ENCODE data around the gene CCDC134. TPM values are rescaled to one million over a fixed set of nuclear protein-coding genes. Genes with fewer than 3 reads are reported as not detected.

The CCDC134 gene
- total and polyA plus RNA-seq, 2 of the 13 experiments (the other 11 are each of a cell fraction or from before 2014, with no cell fraction given): 4.8 to 17.4 TPM

DNA sequence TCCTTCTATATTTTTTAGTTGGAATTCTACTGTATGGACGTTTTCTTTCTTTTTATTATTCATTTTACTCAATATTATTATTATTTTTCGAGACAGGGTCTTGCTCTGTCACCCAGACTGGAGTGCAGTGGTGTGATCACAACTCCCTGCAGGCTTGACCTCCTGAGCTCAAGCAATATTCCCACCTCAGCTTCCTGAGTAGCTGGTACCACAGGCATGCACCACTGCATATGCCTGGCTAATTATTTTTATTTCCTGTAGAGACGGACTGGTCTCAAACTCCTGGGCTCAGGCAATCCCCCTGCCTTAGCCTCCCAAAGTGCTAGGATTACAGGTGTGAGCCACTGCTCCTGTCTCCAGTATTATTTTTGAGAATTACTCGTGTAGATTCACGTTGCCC is 34.0 kb upstream of the CCDC134 start:
- CTCF ChIA-PET (ENCODE audit: low intra/inter-chr PET ratio, low total read pairs): no interaction called here
- POLR2A ChIA-PET: no interaction called here
- in situ Hi-C loops (cut with HindIII; ENCODE audit: extremely low pct_ligation_motif_present, low pct_unique_long_range_greater_than_20kb): no loop called here
- Histone ChIP-seq H3K36me3 (replicated peaks in 1 of 2; ENCODE audit: control insufficient read depth in 1 of 2, insufficient read depth in 2 of 2, low read length in 2 of 2) (no peaks in the 10 kb centered on the region), H3K27ac (ENCODE audit: extremely low read length, insufficient read depth, low read length) (no peak overlapping the region), H3K9ac (ENCODE audit: insufficient read depth, low read depth, low read length) (no peak overlapping the region), H3K27me3 (ENCODE audit: control insufficient read depth in 1 of 2, insufficient read depth in 2 of 2, low read length in 2 of 2) (peaks cover 1 to 8% of the 10 kb centered on the region in 2 experiments; a peak in 2 of 5 replicates), H3K4me1 (ENCODE audit: insufficient read depth, low read length) (no peaks in the 10 kb centered on the region), H3K79me2 (ENCODE audit: insufficient read depth, low read length) (no peaks in the 10 kb centered on the region), H3K9me3 (ENCODE audit: low read length) (no peaks in the 10 kb centered on the region), H3K4me3 (replicated peaks in 1 of 3; ENCODE audit: insufficient read depth in 1 of 3, low read depth in 2 of 3, low read length in 3 of 3) (no peak overlapping the region), H4K20me1 (ENCODE audit: insufficient read depth, low read length) (no peaks in the 10 kb centered on the region), H2AFZ (ENCODE audit: low read length) (no peak overlapping the region), H3K4me2 (ENCODE audit: low read depth, low read length) (no peak overlapping the region)
- no TSS peak for BruUV-seq (replicated peaks)
- no peak for FAIRE-seq
- TF ChIP-seq HIVEP1 (CRISPR knock-in tag; IDR thresholded peaks at IDR 0.05) (no peak), ZNF597 (CRISPR knock-in tag; IDR thresholded peaks at IDR 0.05) (no peak), ZC3H4 (CRISPR knock-in tag; IDR thresholded peaks at IDR 0.05; ENCODE audit: borderline replicate concordance) (no peak), NFKB2 (CRISPR knock-in tag; IDR thresholded peaks at IDR 0.05; ENCODE audit: borderline replicate concordance) (no peak), ZNF460 (CRISPR knock-in tag; IDR thresholded peaks at IDR 0.05; ENCODE audit: borderline replicate concordance) (no peak), GTF3A (CRISPR knock-in tag; conservative IDR thresholded peaks at IDR 0.05) (no peak), GABPA (IDR thresholded peaks at IDR 0.05; ENCODE audit: low read depth, low read length) (no peak), GABPA (CRISPR knock-in tag; IDR thresholded peaks at IDR 0.05; ENCODE audit: low read depth) (no peak), ELF4 (CRISPR knock-in tag; IDR thresholded peaks at IDR 0.05; ENCODE audit: borderline replicate concordance) (no peak)
- no peak for DNase-seq (ENCODE audit: low spot score)
- no peak for ATAC-seq
- intact Hi-C loops (cut with micrococcal nuclease; ENCODE audit: unreplicated experiment): no loop called here
- WGBS (ENCODE audit: low lambda C conversion rate): 12% methylated on average over 5 of the region's 5 CpGs

DNA sequence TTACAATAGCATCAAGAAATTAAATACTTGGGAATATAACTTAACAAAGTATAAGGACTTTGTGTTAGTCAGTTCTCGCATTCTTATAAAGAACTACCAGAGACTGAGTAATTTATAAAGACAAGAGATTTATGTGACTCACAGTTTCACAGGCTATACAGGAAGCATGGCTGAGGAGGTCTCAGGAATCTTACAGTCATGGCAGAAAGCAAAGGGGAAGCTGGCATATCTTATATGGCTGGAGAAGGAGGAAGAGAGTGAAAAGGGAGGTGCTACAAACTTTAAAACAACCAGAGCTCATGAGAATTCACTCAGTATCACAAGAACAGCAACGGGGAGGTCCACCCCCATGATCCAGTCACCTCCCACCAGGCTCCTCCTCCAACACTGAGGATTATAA is 32.0 kb upstream of the CCDC134 start:
- no peak overlapping the region for H3K4me2 ChIP-seq (ENCODE audit: low read depth, low read length)
- no peak overlapping the region for H2AFZ ChIP-seq (ENCODE audit: low read length)
- ChIA-PET POLR2A (interaction anchor here (0.7 to 0.9 kb wide), 2 partner anchors 13 to 32 kb away, joined by 3 read pairs; partner anchors contain the start of gene CCDC134), CTCF (ENCODE audit: low intra/inter-chr PET ratio, low total read pairs) (no interaction called here)
- no peaks in the 10 kb centered on the region for H3K4me1 ChIP-seq (ENCODE audit: insufficient read depth, low read length)
- no peak overlapping the region for H3K27ac ChIP-seq (ENCODE audit: extremely low read length, insufficient read depth, low read length)
- H3K9ac ChIP-seq (ENCODE audit: insufficient read depth, low read depth, low read length): no peak overlapping the region
- in situ Hi-C loops (cut with HindIII; ENCODE audit: extremely low pct_ligation_motif_present, low pct_unique_long_range_greater_than_20kb): no loop called here
- WGBS (ENCODE audit: low lambda C conversion rate): 42% methylated on average over 2 of the region's 2 CpGs
- H3K27me3 ChIP-seq (ENCODE audit: control insufficient read depth in 1 of 2, insufficient read depth in 2 of 2, low read length in 2 of 2): peaks cover 1 to 8% of the 10 kb centered on the region in 2 experiments; a peak in 2 of 5 replicates
- intact Hi-C loops (cut with micrococcal nuclease; ENCODE audit: unreplicated experiment): no loop called here
- H3K4me3 ChIP-seq (replicated peaks in 1 of 3; ENCODE audit: insufficient read depth in 1 of 3, low read depth in 2 of 3, low read length in 3 of 3): no peak overlapping the region
- no peak for DNase-seq (ENCODE audit: low spot score)
- TF ChIP-seq SIX1 (CRISPR knock-in tag; IDR thresholded peaks at IDR 0.05; ENCODE audit: borderline replicate concordance): no peak
- no peaks in the 10 kb centered on the region for H3K9me3 ChIP-seq (ENCODE audit: low read length)
- H4K20me1 ChIP-seq (ENCODE audit: insufficient read depth, low read length): no peaks in the 10 kb centered on the region
- no peak for ATAC-seq
- H3K79me2 ChIP-seq (ENCODE audit: insufficient read depth, low read length): no peaks in the 10 kb centered on the region
- no peak for FAIRE-seq
- H3K36me3 ChIP-seq (replicated peaks in 1 of 2; ENCODE audit: control insufficient read depth in 1 of 2, insufficient read depth in 2 of 2, low read length in 2 of 2): no peaks in the 10 kb centered on the region
- no TSS peak for BruUV-seq (replicated peaks)
